K562 (cell line): ENCODE results near the gene MTMR3. TPM values are rescaled to one million over a fixed set of nuclear protein-coding genes. Genes with fewer than 3 reads are reported as not detected.

ENCODE experiments used
- ELF1 ChIP-seq: fragments of 200-800 bp; sonication (Bioruptor generic); IDR thresholded peaks from 2 replicates; pipeline ENCODE4 v1.6.1; 2016; ENCODE audit warnings: missing genetic modification characterization, missing compliant biosample characterization
- NFXL1 ChIP-seq: fragments of 450-650 bp; formaldehyde crosslinking; IDR thresholded peaks from 2 replicates; pipeline ENCODE4 v1.4.0; 2021; ENCODE audit warnings: mild to moderate bottlenecking
- NR2C1 ChIP-seq, 2 experiments: fragments of 450-650 bp; IDR thresholded peaks; 2 replicates each; pipeline ENCODE4 v1.6.1; 2017; ENCODE audit warnings: mild to moderate bottlenecking in 2 of 2, antibody characterized with exemption in 1 of 2, inconsistent platforms in 1 of 2, missing compliant biosample characterization in 1 of 2, missing genetic modification characterization in 1 of 2
- NR2F6 ChIP-seq: fragments of 450-650 bp; formaldehyde crosslinking; IDR thresholded peaks from 2 replicates; pipeline ENCODE4 v1.4.0; 2020; ENCODE audit warnings: mild to moderate bottlenecking
- POLR2AphosphoS5 ChIP-seq: IDR thresholded peaks from 2 replicates; pipeline ENCODE4 v1.6.1; 2011; ENCODE audit warnings: mild to moderate bottlenecking, low read depth, low read length, moderate library complexity; ENCODE audit not compliant: control insufficient read depth, insufficient read depth
- RB1 ChIP-seq: fragments of 450-650 bp; IDR thresholded peaks from 2 replicates; pipeline ENCODE4 v1.6.1; 2017; ENCODE audit warnings: low read depth, mild to moderate bottlenecking
- ZBTB40 ChIP-seq, 2 experiments: fragments of 450-650 bp in 1 of 2; sonication (generic) in 1 of 2; formaldehyde crosslinking in 1 of 2; IDR thresholded peaks; 2 replicates each; pipeline versions ENCODE4 v1.7.1 to v1.9.0; 2016 to 2022; ENCODE audit warnings: inconsistent platforms in 1 of 2, mild to moderate bottlenecking in 1 of 2, missing genetic modification reagents in 1 of 2
- ZC3H8 ChIP-seq: fragments of 450-650 bp; IDR thresholded peaks from 2 replicates; pipeline ENCODE4 v1.6.1; 2017
- ZFP1 ChIP-seq: fragments of 450-650 bp; formaldehyde crosslinking; IDR thresholded peaks from 2 replicates; pipeline ENCODE4 v1.4.0; 2020; ENCODE audit warnings: mild to moderate bottlenecking, mixed read lengths
- ZFX ChIP-seq: sonication (generic); formaldehyde crosslinking; IDR thresholded peaks from 2 replicates; pipeline ENCODE4 v1.8.0; 2022; ENCODE audit warnings: mild to moderate bottlenecking, missing genetic modification reagents, moderate library complexity
- ZNF174 ChIP-seq: fragments of 250-450 bp; sonication (Bioruptor Pico); IDR thresholded peaks from 2 replicates; pipeline ENCODE4 v1.4.0; 2020; ENCODE audit warnings: mild to moderate bottlenecking
- ZNF224 ChIP-seq: sonication (generic); formaldehyde crosslinking; IDR thresholded peaks from 2 replicates; pipeline ENCODE4 v1.8.0; 2022; ENCODE audit warnings: mild to moderate bottlenecking, missing genetic modification reagents
- ZNF398 ChIP-seq: fragments of 250-450 bp; sonication (Bioruptor Pico); IDR thresholded peaks from 2 replicates; pipeline ENCODE4 v1.8.0; 2021; ENCODE audit warnings: moderate library complexity, mild to moderate bottlenecking, inconsistent platforms
- polyA plus RNA-seq, 8 experiments: library from polyadenylated mRNA; depleted of rRNA in 4 of 8; stranded (reverse) in 5 of 8; unstranded in 3 of 8; fragments of >200 nt; fragmentation: Nextera tagmentation in 2 of 8; fragmentation: Illumina TruSeq in 1 of 8; extraction: Ambion mirVana in 2 of 8; extraction: Trizol in 1 of 8; gene quantifications; 2 replicates each; pipeline versions ENCODE4 v1.2.1 to v1.2.3, GENCODE V29; 2011 to 2014; ENCODE audit warnings: inconsistent platforms in 1 of 8, missing spikeins in 1 of 8
- total RNA-seq, 7 experiments: library from RNA; depleted of rRNA in 6 of 7; stranded (reverse); fragments of >200 nt in 6 of 7; fragmentation: Illumina TruSeq in 2 of 7; extraction: Trizol in 2 of 7; gene quantifications; 2 replicates each; pipeline versions ENCODE4 v1.2.1 to v1.2.3, GENCODE V29; 2011 to 2021; ENCODE audit warnings: low replicate concordance in 1 of 7
- TF ChIP-seq, protein P1 (sequence below): fragments of 450-650 bp; conservative IDR thresholded peaks from 2 replicates; pipeline ENCODE4 v1.6.1; 2016; ENCODE audit warnings: missing genetic modification characterization, low read depth, mild to moderate bottlenecking, missing compliant biosample characterization, moderate library complexity

MTMR3 gene
- total and polyA plus RNA-seq, 9 of the 15 experiments (the other 6 are each of a cell fraction or from before 2014, with no cell fraction given): 1.6 to 13.7 (median 7.9) TPM

- no peak for TF ChIP-seq NFXL1 (CRISPR knock-in tag)
- peak; percentile 90 for TF ChIP-seq ZBTB40 (IDR thresholded peaks at IDR 0.05)
- no peak for TF ChIP-seq ZBTB40 (CRISPR knock-in tag; IDR thresholded peaks at IDR 0.05)
- no peak for TF ChIP-seq ZFP1 (CRISPR knock-in tag)
- no peak for TF ChIP-seq ZNF398
- TF ChIP-seq NR2C1 (IDR thresholded peaks at IDR 0.05): peak; percentile 93
- peak; percentile 94 for TF ChIP-seq NR2C1 (tag; IDR thresholded peaks at IDR 0.05)
- TF ChIP-seq, protein P1, sequence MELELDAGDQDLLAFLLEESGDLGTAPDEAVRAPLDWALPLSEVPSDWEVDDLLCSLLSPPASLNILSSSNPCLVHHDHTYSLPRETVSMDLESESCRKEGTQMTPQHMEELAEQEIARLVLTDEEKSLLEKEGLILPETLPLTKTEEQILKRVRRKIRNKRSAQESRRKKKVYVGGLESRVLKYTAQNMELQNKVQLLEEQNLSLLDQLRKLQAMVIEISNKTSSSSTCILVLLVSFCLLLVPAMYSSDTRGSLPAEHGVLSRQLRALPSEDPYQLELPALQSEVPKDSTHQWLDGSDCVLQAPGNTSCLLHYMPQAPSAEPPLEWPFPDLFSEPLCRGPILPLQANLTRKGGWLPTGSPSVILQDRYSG (tag): no peak
- TF ChIP-seq ELF1 (tag): peak; percentile 93
- no peak for TF ChIP-seq NR2F6 (CRISPR knock-in tag)
- 0 out of 2 replicates have a peak, but pooled peaks have one; percentile 42 for TF ChIP-seq RB1
- no peak for TF ChIP-seq ZNF174 (CRISPR knock-in tag)
- no peak for TF ChIP-seq ZC3H8
- TF ChIP-seq ZFX: peak; percentile 78
- no peak for TF ChIP-seq ZNF224 (CRISPR knock-in tag)
- 0 out of 2 replicates have a peak, but pooled peaks have one; percentile 15 for TF ChIP-seq POLR2AphosphoS5
These were observed 45.0 kb upstream of the MTMR3 start, which contains the start of gene ASCC2 (continued) for GRCh38 chr22:29837741-29838598.
